Keratinocyte (primary cell): Measurements from ENCODE around the gene EML2. TPM values are rescaled to one million over a fixed set of nuclear protein-coding genes. Genes with fewer than 3 reads are reported as not detected.
"Not testable (repeated sequence)": the region's sequence is repeated elsewhere in the genome, so short reads cannot be mapped to it uniquely, and the experiment has no call there.

ENCODE experiments used
- DNase-seq: peaks from one replicate; pipeline ENCODE4 v3.0.0-alpha.2; 2011; ENCODE audit warnings: low read depth, missing footprints, low spot score
- FAIRE-seq: peaks from 2 replicates; lab custom pipeline; 2011; peaks lifted over from hg19 to GRCh38; lab: Jason Lieb, UNC
- H2AFZ ChIP-seq: 2 replicates; pipeline ENCODE4 v1.6.0; 2012; ENCODE audit warnings: low read length, control low read depth, inconsistent platforms; ENCODE audit not compliant: control insufficient read depth
- H3K27ac ChIP-seq: 2 replicates; pipeline ENCODE4 v1.5.1; 2011; ENCODE audit warnings: low read length; ENCODE audit not compliant: control insufficient read depth, insufficient read depth
- H3K27me3 ChIP-seq: 3 replicates; pipeline ENCODE4 v1.6.0; 2011; ENCODE audit warnings: low read length; ENCODE audit not compliant: control insufficient read depth, insufficient read depth; ENCODE audit errors: extremely low read depth
- H3K36me3 ChIP-seq, 2 experiments: 2 replicates in 1 of 2; 3 replicates in 1 of 2; pipeline ENCODE4 v1.5.1; 2011; ENCODE audit warnings: low read length in 2 of 2, mild to moderate bottlenecking in 1 of 2; ENCODE audit not compliant: control insufficient read depth in 2 of 2, insufficient read depth in 2 of 2; ENCODE audit errors: extremely low read depth in 1 of 2
- H3K4me1 ChIP-seq: 3 replicates; pipeline ENCODE4 v1.5.1; 2011; ENCODE audit warnings: low read length; ENCODE audit not compliant: control insufficient read depth, insufficient read depth; ENCODE audit errors: extremely low read depth
- H3K4me2 ChIP-seq: 3 replicates; pipeline ENCODE4 v1.6.0; 2011; ENCODE audit warnings: low read depth, low read length; ENCODE audit not compliant: control insufficient read depth, insufficient read depth; ENCODE audit errors: extremely low read depth
- H3K4me3 ChIP-seq, 3 experiments: fragments of 200-600 bp in 1 of 3; sonication (generic) in 1 of 3; 2 replicates in 2 of 3; 3 replicates in 1 of 3; pipeline ENCODE4 v1.5.1; 2011 to 2016; ENCODE audit warnings: low read length in 3 of 3, mild to moderate bottlenecking in 3 of 3, control low read depth in 2 of 3, inconsistent platforms in 1 of 3, low read depth in 1 of 3, mixed read lengths in 1 of 3, mixed run types in 1 of 3, moderate library complexity in 1 of 3; ENCODE audit not compliant: control insufficient read depth in 2 of 3, insufficient read depth in 2 of 3; ENCODE audit errors: extremely low read depth in 1 of 3
- H3K79me2 ChIP-seq: 2 replicates; pipeline ENCODE4 v1.6.0; 2012; ENCODE audit warnings: low read length; ENCODE audit not compliant: control insufficient read depth, insufficient read depth
- H3K9ac ChIP-seq: 3 replicates; pipeline ENCODE4 v1.6.0; 2011; ENCODE audit warnings: low read length; ENCODE audit not compliant: control insufficient read depth, insufficient read depth; ENCODE audit errors: extremely low read depth
- H3K9me1 ChIP-seq: 3 replicates; pipeline ENCODE4 v1.6.0; 2011; ENCODE audit warnings: low read length; ENCODE audit not compliant: control insufficient read depth, insufficient read depth; ENCODE audit errors: extremely low read depth
- H3K9me3 ChIP-seq: 2 replicates; pipeline ENCODE4 v1.5.1; 2012; ENCODE audit warnings: low read depth, low read length; ENCODE audit not compliant: control insufficient read depth
- H4K20me1 ChIP-seq: 3 replicates; pipeline ENCODE4 v1.6.0; 2011; ENCODE audit warnings: low read length; ENCODE audit not compliant: control insufficient read depth, insufficient read depth; ENCODE audit errors: extremely low read depth
- CTCF ChIP-seq, 3 experiments: IDR thresholded peaks in 1 of 3; conservative IDR thresholded peaks in 1 of 3; optimal IDR thresholded peaks in 1 of 3; 2 replicates in 2 of 3; 3 replicates in 1 of 3; pipeline versions ENCODE3 to v1.5.1; 2011; ENCODE audit warnings: low read length in 3 of 3, mild to moderate bottlenecking in 3 of 3, moderate library complexity in 2 of 3, control low read depth in 1 of 3, inconsistent platforms in 1 of 3; ENCODE audit not compliant: insufficient read depth in 2 of 3; ENCODE audit errors: extremely low read depth in 1 of 3
- EZH2 ChIP-seq: IDR thresholded peaks from one replicate; pipeline ENCODE4 v1.6.1; 2012; ENCODE audit warnings: inconsistent platforms, mild to moderate bottlenecking, low read length, moderate library complexity
- dilution Hi-C: fragments of 300-500 bp; cut with MboI; formaldehyde crosslinking; loops from one replicate; pipeline ENCODE4 v1.7.0; 2020; ENCODE audit warnings: low sequenced_read_pairs; ENCODE audit not compliant: extremely low pct_ligation_motif_present
- polyA plus RNA-seq, 5 experiments: library from polyadenylated mRNA; depleted of rRNA in 3 of 5; stranded (reverse) in 3 of 5; stranded (forward) in 1 of 5; unstranded in 1 of 5; fragments of >200 nt; gene quantifications; 1 replicate in 1 of 5; 2 replicates in 3 of 5; 3 replicates in 1 of 5; pipeline versions ENCODE4 v1.2.1 to v1.2.3, GENCODE V29; 2011 to 2012; ENCODE audit warnings: missing spikeins in 2 of 5, low read depth in 1 of 5, low replicate concordance in 1 of 5

Gene EML2
- polyA plus RNA-seq, 1 donor (not counting 4 experiments of a cell fraction or from before 2014, with no cell fraction given) = 43.4 TPM

- H3K9me1 ChIP-seq = no peaks in the 10 kb centered on the region
- FAIRE-seq (peak; percentile 65), DNase-seq (peak; percentile 78)
- peak overlapping the region; percentile 49 for H3K4me2 ChIP-seq
- H3K36me3 ChIP-seq = peaks cover 15 to 18% of the 10 kb centered on the region in 2 experiments
- TF ChIP-seq EZH2 (no peak), CTCF (optimal IDR thresholded peaks at IDR 0.05 in 1 of 3, IDR thresholded peaks at IDR 0.05 in 1 of 3, conservative IDR thresholded peaks at IDR 0.05 in 1 of 3; ENCODE audit: extremely low read depth in 1 of 3, insufficient read depth in 2 of 3, low read length in 3 of 3) (no peak)
- no peaks in the 10 kb centered on the region for H3K79me2 ChIP-seq
- peak overlapping the region; percentile 93 for H3K27ac ChIP-seq
- peak overlapping the region; percentile 58 for H3K9ac ChIP-seq
- no peak overlapping the region for H3K4me3 ChIP-seq
- peaks cover 31% of the 10 kb centered on the region for H3K4me1 ChIP-seq
- H2AFZ ChIP-seq = no peak overlapping the region
- H3K9me3 ChIP-seq = no peaks in the 10 kb centered on the region
- H3K27me3 ChIP-seq = no peaks in the 10 kb centered on the region
- no peaks in the 10 kb centered on the region for H4K20me1 ChIP-seq
- dilution Hi-C loops = no loop called here
These were observed 8.7 kb downstream of the EML2 start for GRCh38 chr19:45630463-45630862.

- H2AFZ ChIP-seq = no peak overlapping the region
These were observed 9.5 kb downstream of the EML2 start for GRCh38 chr19:45629704-45630103.

GRCh38 chr19:45628219-45628618, 11.0 kb downstream of the EML2 start:
- H3K27ac ChIP-seq, H4K20me1 ChIP-seq, dilution Hi-C loops, H3K9me1 ChIP-seq, H3K79me2 ChIP-seq, H2AFZ ChIP-seq, H3K27me3 ChIP-seq, H3K4me3 ChIP-seq, H3K9ac ChIP-seq, H3K4me2 ChIP-seq, H3K9me3 ChIP-seq, FAIRE-seq, DNase-seq: not testable (repeated sequence)
- peaks cover 22 to 24% of the 10 kb centered on the region in 2 experiments for H3K36me3 ChIP-seq
- peaks cover 27% of the 10 kb centered on the region for H3K4me1 ChIP-seq

More at GRCh38 chr19:45629704-45630103, 9.5 kb downstream of the EML2 start:
- Histone ChIP-seq H3K79me2 (no peaks in the 10 kb centered on the region), H3K9me1 (no peaks in the 10 kb centered on the region), H3K4me2 (no peak overlapping the region), H3K4me1 (peaks cover 27% of the 10 kb centered on the region), H3K4me3 (no peak overlapping the region), H3K36me3 (peaks cover 19 to 20% of the 10 kb centered on the region in 2 experiments), H3K27me3 (no peaks in the 10 kb centered on the region), H3K27ac (peak overlapping the region; percentile 93), H3K9me3 (no peaks in the 10 kb centered on the region), H4K20me1 (no peaks in the 10 kb centered on the region), H3K9ac (peak overlapping the region; percentile 13)
- dilution Hi-C loops = no loop called here
- FAIRE-seq (no peak), DNase-seq (no peak)
- TF ChIP-seq EZH2 (no peak), CTCF (optimal IDR thresholded peaks at IDR 0.05 in 1 of 3, IDR thresholded peaks at IDR 0.05 in 1 of 3, conservative IDR thresholded peaks at IDR 0.05 in 1 of 3; ENCODE audit: extremely low read depth in 1 of 3, insufficient read depth in 2 of 3, low read length in 3 of 3) (no peak)
